Astrocyte (in vitro differentiated cells and primary cell): ENCODE data around the gene PLEKHA6. TPM values are rescaled to one million over a fixed set of nuclear protein-coding genes. Genes with fewer than 3 reads are reported as not detected.

Source experiments
- DNase-seq: peaks from one replicate; pipeline ENCODE4 v3.0.0-alpha.2; 2010; ENCODE audit warnings: low read depth
- FAIRE-seq: peaks from 2 replicates; lab custom pipeline; 2011; peaks lifted over from hg19 to GRCh38; lab: Jason Lieb, UNC
- H2AFZ ChIP-seq: 2 replicates; pipeline ENCODE4 v1.6.0; 2012; ENCODE audit warnings: low read depth, low read length, inconsistent platforms
- H3K27ac ChIP-seq: 2 replicates; pipeline ENCODE4 v1.5.1; 2011; ENCODE audit warnings: low read depth, low read length, inconsistent platforms
- H3K27me3 ChIP-seq: 2 replicates; pipeline ENCODE4 v1.6.0; 2011; ENCODE audit warnings: low read length, inconsistent platforms; ENCODE audit not compliant: insufficient read depth
- H3K36me3 ChIP-seq: 2 replicates; pipeline ENCODE4 v1.5.1; 2011; ENCODE audit warnings: low read length, inconsistent platforms; ENCODE audit not compliant: insufficient read depth
- H3K4me1 ChIP-seq: 2 replicates; pipeline ENCODE4 v1.5.1; 2011; ENCODE audit warnings: low read length, inconsistent platforms; ENCODE audit not compliant: insufficient read depth
- H3K4me2 ChIP-seq: 2 replicates; pipeline ENCODE4 v1.6.0; 2012; ENCODE audit warnings: low read length, inconsistent platforms
- H3K4me3 ChIP-seq: 2 replicates; pipeline ENCODE4 v1.5.1; 2011; ENCODE audit warnings: low read depth, mild to moderate bottlenecking, low read length, inconsistent platforms; ENCODE audit not compliant: insufficient read depth
- H3K79me2 ChIP-seq: 2 replicates; pipeline ENCODE4 v1.6.0; 2012; ENCODE audit warnings: mild to moderate bottlenecking, low read length, inconsistent platforms; ENCODE audit not compliant: insufficient read depth
- H3K9ac ChIP-seq: 2 replicates; pipeline ENCODE4 v1.6.0; 2012; ENCODE audit warnings: mild to moderate bottlenecking, low read length, inconsistent platforms
- H3K9me3 ChIP-seq: 2 replicates; pipeline ENCODE4 v1.5.1; 2012; ENCODE audit warnings: low read depth, mild to moderate bottlenecking, low read length, inconsistent platforms; ENCODE audit not compliant: insufficient read depth
- H4K20me1 ChIP-seq: 2 replicates; pipeline ENCODE4 v1.6.0; 2012; ENCODE audit warnings: low read length, inconsistent platforms; ENCODE audit not compliant: insufficient read depth
- H3K27ac Mint-ChIP-seq: one replicate; pipeline ENCODE4 v1.8.0; 2021; ENCODE audit warnings: mild to moderate bottlenecking, mixed read lengths; ENCODE audit not compliant: unreplicated experiment
- H3K27me3 Mint-ChIP-seq: one replicate; pipeline ENCODE4 v1.8.0; 2021; ENCODE audit warnings: low read depth, mixed read lengths; ENCODE audit not compliant: unreplicated experiment
- H3K36me3 Mint-ChIP-seq: one replicate; pipeline ENCODE4 v1.8.0; 2021; ENCODE audit warnings: low read depth, mixed read lengths; ENCODE audit not compliant: unreplicated experiment
- H3K4me1 Mint-ChIP-seq: one replicate; pipeline ENCODE4 v1.8.0; 2021; ENCODE audit warnings: low read depth, mixed read lengths; ENCODE audit not compliant: unreplicated experiment
- H3K4me3 Mint-ChIP-seq: one replicate; pipeline ENCODE4 v1.8.0; 2021; ENCODE audit warnings: mild to moderate bottlenecking, moderate library complexity, mixed read lengths; ENCODE audit not compliant: unreplicated experiment
- H3K9me3 Mint-ChIP-seq: one replicate; pipeline ENCODE4 v1.8.0; 2021; ENCODE audit warnings: mild to moderate bottlenecking, mixed read lengths; ENCODE audit not compliant: unreplicated experiment
- CTCF ChIP-seq: IDR thresholded peaks from 2 replicates; pipeline ENCODE4 v1.5.1; 2011; ENCODE audit warnings: low read depth, mild to moderate bottlenecking, inconsistent platforms, low read length, moderate library complexity; ENCODE audit not compliant: insufficient read depth
- EZH2 ChIP-seq: IDR thresholded peaks from 2 replicates; pipeline ENCODE4 v1.6.1; 2012; ENCODE audit warnings: mild to moderate bottlenecking, low read length, inconsistent platforms; ENCODE audit not compliant: insufficient read depth
- total RNA-seq: library from RNA; stranded (reverse); gene quantifications from 2 replicates; pipeline ENCODE4 v1.2.1, GENCODE V29; 2021

PLEKHA6 gene
- total RNA-seq, 1 donor from 2014 or later = 1.5 TPM

DNA sequence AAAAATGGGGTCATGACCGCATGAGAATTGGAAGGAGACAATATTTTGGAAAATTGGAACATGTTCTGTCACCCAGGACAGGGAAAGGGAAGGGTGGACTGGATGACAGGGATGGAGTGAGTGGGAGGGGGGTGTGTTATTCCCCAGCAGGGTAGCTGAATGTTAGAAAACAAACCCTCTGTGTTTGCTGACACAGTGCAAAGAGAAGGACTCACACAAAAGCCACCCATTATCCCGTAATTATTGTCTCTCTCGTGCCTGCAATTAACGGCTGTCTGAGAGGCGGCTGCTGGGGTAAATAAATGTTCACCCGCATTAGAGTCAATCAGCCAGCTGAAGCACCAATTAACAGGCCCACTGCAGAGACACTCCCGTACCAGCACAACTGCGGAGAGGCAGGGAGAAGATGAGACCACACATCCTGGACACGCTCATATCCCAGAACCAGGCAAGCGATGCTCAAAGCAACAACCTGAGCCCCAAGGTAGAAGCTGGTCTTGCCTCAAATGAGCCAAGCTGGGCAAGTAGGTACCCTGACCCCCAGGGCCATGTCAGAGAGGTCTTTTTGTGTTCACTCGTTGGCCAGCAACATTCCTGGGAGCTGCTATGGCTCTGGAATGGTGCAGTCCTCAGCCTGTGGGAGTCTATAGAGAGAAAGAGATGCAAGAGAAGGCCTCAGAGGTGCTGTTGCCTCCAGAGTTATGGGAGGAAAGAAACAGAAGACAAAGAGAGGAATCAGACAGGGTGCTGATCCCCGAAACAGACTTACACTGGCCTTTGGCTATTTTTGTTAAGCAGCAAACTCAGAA lies 19.4 kb downstream of the PLEKHA6 start:
- Histone ChIP-seq H3K36me3 (no peaks in the 10 kb centered on the region), H3K79me2 (no peaks in the 10 kb centered on the region), H3K9ac (no peak overlapping the region), H3K4me3 (no peak overlapping the region), H3K4me1 (peaks cover 9% of the 10 kb centered on the region), H3K27ac (no peak overlapping the region), H4K20me1 (peaks cover 5% of the 10 kb centered on the region), H3K9me3 (no peaks in the 10 kb centered on the region), H3K4me2 (no peak overlapping the region), H3K27me3 (peaks cover 7% of the 10 kb centered on the region), H2AFZ (no peak overlapping the region)
- Mint-ChIP-seq H3K36me3 (no peaks in the 10 kb centered on the region), H3K4me3 (no peak overlapping the region), H3K4me1 (peaks cover 13% of the 10 kb centered on the region), H3K27ac (no peak overlapping the region), H3K9me3 (no peaks in the 10 kb centered on the region), H3K27me3 (peaks cover 20% of the 10 kb centered on the region)
- DNase-seq = no peak
- no peak for FAIRE-seq
- TF ChIP-seq EZH2 (no peak), CTCF (no peak)

DNA sequence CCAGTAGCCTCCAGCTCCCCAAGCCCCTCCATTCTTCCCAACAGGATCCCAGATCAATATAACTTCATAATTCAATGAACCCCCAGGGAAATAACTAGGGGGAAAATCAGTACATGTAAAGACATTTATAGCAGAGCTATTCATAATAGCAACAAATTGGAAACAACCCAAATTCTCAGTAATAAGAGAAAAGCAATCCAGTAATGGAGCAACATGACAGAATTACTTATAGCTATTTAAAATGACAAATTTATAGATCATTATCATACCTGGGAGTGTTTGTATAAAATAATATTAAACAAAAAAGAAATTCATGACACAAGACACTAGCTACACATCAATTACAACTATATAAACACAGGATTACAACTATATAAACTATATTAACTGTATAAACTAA lies 20.2 kb downstream of the PLEKHA6 start:
- Mint-ChIP-seq H3K4me1 (peaks cover 6% of the 10 kb centered on the region), H3K27ac (no peak overlapping the region), H3K9me3 (no peaks in the 10 kb centered on the region), H3K4me3 (no peak overlapping the region), H3K27me3 (peaks cover 20% of the 10 kb centered on the region), H3K36me3 (no peaks in the 10 kb centered on the region)
- Histone ChIP-seq H3K27me3 (peaks cover 7% of the 10 kb centered on the region), H4K20me1 (peaks cover 5% of the 10 kb centered on the region), H3K79me2 (no peaks in the 10 kb centered on the region), H3K9ac (no peak overlapping the region), H3K27ac (no peak overlapping the region), H3K4me1 (peaks cover 14% of the 10 kb centered on the region), H3K36me3 (no peaks in the 10 kb centered on the region), H3K4me3 (no peak overlapping the region), H2AFZ (no peak overlapping the region), H3K9me3 (no peaks in the 10 kb centered on the region), H3K4me2 (no peak overlapping the region)
- FAIRE-seq (no peak), DNase-seq (no peak)
- TF ChIP-seq EZH2 (no peak), CTCF (no peak)

DNA sequence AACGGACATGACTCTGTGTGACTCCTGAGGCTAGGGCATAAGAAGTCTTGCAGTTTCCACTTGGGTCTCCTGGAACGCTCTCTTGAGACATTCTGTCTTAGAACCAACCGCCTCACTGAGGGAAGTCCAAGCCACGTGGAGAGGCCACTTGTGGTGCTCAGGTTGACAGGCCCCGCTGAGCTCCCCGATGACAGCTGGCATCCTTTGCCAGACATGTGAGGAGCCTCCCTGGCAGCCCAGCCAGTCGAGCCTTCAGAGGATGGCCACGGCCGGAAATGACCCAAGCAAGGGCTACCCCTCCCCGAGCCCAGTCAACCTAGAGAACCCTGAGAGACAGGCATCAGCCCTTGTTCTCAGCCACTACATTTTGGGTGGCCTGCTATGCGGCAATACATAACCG lies 20.7 kb downstream of the PLEKHA6 start:
- no peak for DNase-seq
- H3K27me3 Mint-ChIP-seq = peaks cover 20% of the 10 kb centered on the region
- H3K36me3 Mint-ChIP-seq = no peaks in the 10 kb centered on the region

More for the DNA sequence above, 20.7 kb downstream of the PLEKHA6 start:
- Mint-ChIP-seq H3K4me3 (no peak overlapping the region), H3K27ac (no peak overlapping the region), H3K9me3 (no peaks in the 10 kb centered on the region), H3K4me1 (peaks cover 5% of the 10 kb centered on the region)
- H3K9ac ChIP-seq = no peak overlapping the region
- peaks cover 5% of the 10 kb centered on the region for H4K20me1 ChIP-seq
- no peak for FAIRE-seq
- H3K4me3 ChIP-seq = no peak overlapping the region
- H3K4me2 ChIP-seq = no peak overlapping the region
- peaks cover 7% of the 10 kb centered on the region for H3K27me3 ChIP-seq
- H2AFZ ChIP-seq = no peak overlapping the region
- H3K9me3 ChIP-seq = no peaks in the 10 kb centered on the region
- peaks cover 14% of the 10 kb centered on the region for H3K4me1 ChIP-seq
- H3K79me2 ChIP-seq = no peaks in the 10 kb centered on the region
- TF ChIP-seq CTCF = no peak
- no peak for TF ChIP-seq EZH2
- H3K36me3 ChIP-seq = no peaks in the 10 kb centered on the region
- H3K27ac ChIP-seq = no peak overlapping the region
